ENCODE data around the gene DQX1.

The DQX1 gene

GRCh38 chr2:74546004-74546403, 20.0 kb upstream of the DQX1 start:
- DNase-seq (ENCODE audit: low read depth in 1 of 2, low spot score in 1 of 2): no peak
- Histone ChIP-seq H3K27ac (replicated peaks) (no peak overlapping the region), H3K27me3 (ENCODE audit: insufficient read depth, poor library complexity, severe bottlenecking) (no peaks in the 10 kb centered on the region), H3K4me3 (replicated peaks; ENCODE audit: insufficient read depth, low read length) (no peak overlapping the region)
- TF ChIP-seq POLR2AphosphoS5 (IDR thresholded peaks at IDR 0.05; ENCODE audit: low read depth) (no peak), CTCF (IDR thresholded peaks at IDR 0.05; ENCODE audit: insufficient read depth, low read length) (no peak), SPI1 (IDR thresholded peaks at IDR 0.05; ENCODE audit: borderline replicate concordance, low read depth) (no peak), GABPA (IDR thresholded peaks at IDR 0.05; ENCODE audit: low read depth) (no peak)
- TF ChIP-seq, protein P1, sequence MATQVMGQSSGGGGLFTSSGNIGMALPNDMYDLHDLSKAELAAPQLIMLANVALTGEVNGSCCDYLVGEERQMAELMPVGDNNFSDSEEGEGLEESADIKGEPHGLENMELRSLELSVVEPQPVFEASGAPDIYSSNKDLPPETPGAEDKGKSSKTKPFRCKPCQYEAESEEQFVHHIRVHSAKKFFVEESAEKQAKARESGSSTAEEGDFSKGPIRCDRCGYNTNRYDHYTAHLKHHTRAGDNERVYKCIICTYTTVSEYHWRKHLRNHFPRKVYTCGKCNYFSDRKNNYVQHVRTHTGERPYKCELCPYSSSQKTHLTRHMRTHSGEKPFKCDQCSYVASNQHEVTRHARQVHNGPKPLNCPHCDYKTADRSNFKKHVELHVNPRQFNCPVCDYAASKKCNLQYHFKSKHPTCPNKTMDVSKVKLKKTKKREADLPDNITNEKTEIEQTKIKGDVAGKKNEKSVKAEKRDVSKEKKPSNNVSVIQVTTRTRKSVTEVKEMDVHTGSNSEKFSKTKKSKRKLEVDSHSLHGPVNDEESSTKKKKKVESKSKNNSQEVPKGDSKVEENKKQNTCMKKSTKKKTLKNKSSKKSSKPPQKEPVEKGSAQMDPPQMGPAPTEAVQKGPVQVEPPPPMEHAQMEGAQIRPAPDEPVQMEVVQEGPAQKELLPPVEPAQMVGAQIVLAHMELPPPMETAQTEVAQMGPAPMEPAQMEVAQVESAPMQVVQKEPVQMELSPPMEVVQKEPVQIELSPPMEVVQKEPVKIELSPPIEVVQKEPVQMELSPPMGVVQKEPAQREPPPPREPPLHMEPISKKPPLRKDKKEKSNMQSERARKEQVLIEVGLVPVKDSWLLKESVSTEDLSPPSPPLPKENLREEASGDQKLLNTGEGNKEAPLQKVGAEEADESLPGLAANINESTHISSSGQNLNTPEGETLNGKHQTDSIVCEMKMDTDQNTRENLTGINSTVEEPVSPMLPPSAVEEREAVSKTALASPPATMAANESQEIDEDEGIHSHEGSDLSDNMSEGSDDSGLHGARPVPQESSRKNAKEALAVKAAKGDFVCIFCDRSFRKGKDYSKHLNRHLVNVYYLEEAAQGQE (IDR thresholded peaks at IDR 0.05; ENCODE audit: insufficient replicate concordance, low read depth): no peak

- H3K27ac ChIP-seq (replicated peaks): no peak overlapping the region
- no peak overlapping the region for H3K4me3 ChIP-seq (replicated peaks; ENCODE audit: insufficient read depth, low read length)
- TF ChIP-seq POLR2AphosphoS5 (IDR thresholded peaks at IDR 0.05; ENCODE audit: low read depth): no peak
- no peak for TF ChIP-seq GABPA (IDR thresholded peaks at IDR 0.05; ENCODE audit: low read depth)
- TF ChIP-seq, protein P1 (IDR thresholded peaks at IDR 0.05; ENCODE audit: insufficient replicate concordance, low read depth): no peak
- no peak for TF ChIP-seq SPI1 (IDR thresholded peaks at IDR 0.05; ENCODE audit: borderline replicate concordance, low read depth)
- no peak for TF ChIP-seq CTCF (IDR thresholded peaks at IDR 0.05; ENCODE audit: insufficient read depth, low read length)
- no peaks in the 10 kb centered on the region for H3K27me3 ChIP-seq (ENCODE audit: insufficient read depth, poor library complexity, severe bottlenecking)
- no peak for DNase-seq (ENCODE audit: low read depth in 1 of 2, low spot score in 1 of 2)
Measured at GRCh38 chr2:74544634-74545033, 18.6 kb upstream of the DQX1 start.

DNA sequence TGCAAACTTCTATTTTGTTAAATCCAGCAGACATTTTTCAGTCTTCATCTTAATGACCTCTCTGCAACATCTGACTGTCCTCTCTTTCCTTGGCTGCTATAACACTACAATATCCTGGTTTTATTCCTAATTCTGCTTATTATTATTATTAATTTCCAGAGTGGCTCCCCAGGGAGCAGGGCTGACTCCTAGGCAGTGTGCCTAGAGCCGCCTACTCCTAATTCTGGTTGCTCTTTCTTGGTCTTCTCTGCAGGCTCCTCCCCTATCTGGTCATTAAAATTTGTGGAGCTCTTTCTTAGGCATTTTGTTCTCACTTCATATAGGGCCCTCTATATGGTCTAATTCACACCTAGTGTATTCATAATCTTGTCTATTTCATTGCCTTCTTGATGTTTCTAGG, 16.9 kb upstream of the DQX1 start:
- no peaks in the 10 kb centered on the region for H3K27me3 ChIP-seq (ENCODE audit: insufficient read depth, poor library complexity, severe bottlenecking)
- no peak for DNase-seq (ENCODE audit: low read depth in 1 of 2, low spot score in 1 of 2)
- no peak overlapping the region for H3K27ac ChIP-seq (replicated peaks)
- TF ChIP-seq SPI1 (IDR thresholded peaks at IDR 0.05; ENCODE audit: borderline replicate concordance, low read depth): no peak
- no peak for TF ChIP-seq POLR2AphosphoS5 (IDR thresholded peaks at IDR 0.05; ENCODE audit: low read depth)
- TF ChIP-seq, protein P1 (IDR thresholded peaks at IDR 0.05; ENCODE audit: insufficient replicate concordance, low read depth): no peak
- TF ChIP-seq GABPA (IDR thresholded peaks at IDR 0.05; ENCODE audit: low read depth): no peak
- no peak for TF ChIP-seq CTCF (IDR thresholded peaks at IDR 0.05; ENCODE audit: insufficient read depth, low read length)
- no peak overlapping the region for H3K4me3 ChIP-seq (replicated peaks; ENCODE audit: insufficient read depth, low read length)

All from HL-60 (cell line).